Panc1 (cell line): Measurements from ENCODE around the gene PLD1. TPM values are rescaled to one million over a fixed set of nuclear protein-coding genes. Genes with fewer than 3 reads are reported as not detected.

ENCODE experiments used
- ATAC-seq: fragments of 200-7000 bp; cut with Tn5 transposase; 2 replicates; pipeline ENCODE4 v1.9.1; 2020; ENCODE audit warnings: mild to moderate bottlenecking, moderate library complexity
- BruUV-seq: library from RNA; stranded (reverse); fragments of 400-500 nt; replicated peaks from 2 replicates; lab custom pipeline; 2021; lab: Mats Ljungman, UMichigan
- CTCF ChIA-PET: fragments of 300-600 bp; sonication (Branson Sonifier 250); formaldehyde crosslinking; loops from one replicate; lab custom pipeline; 2022; ENCODE audit warnings: antibody characterized with exemption; lab: Charles Lee
- POLR2A ChIA-PET: fragments of 300-600 bp; sonication (Branson Sonifier 250); formaldehyde crosslinking; loops from one replicate; lab custom pipeline; 2022; ENCODE audit warnings: antibody characterized with exemption; lab: Charles Lee
- DNase-seq: peaks from one replicate; pipeline ENCODE4 v3.0.0-alpha.2; 2010; ENCODE audit warnings: low read depth, low spot score
- H3K27ac ChIP-seq: 2 replicates; pipeline ENCODE4 v1.5.1; 2011; ENCODE audit warnings: mild to moderate bottlenecking, low read length, inconsistent platforms
- H3K27me3 ChIP-seq: fragments of 200-500 bp; sonication (Bioruptor generic); 2 replicates; pipeline ENCODE4 v1.6.0; 2014; ENCODE audit warnings: low read length, inconsistent platforms; ENCODE audit not compliant: control insufficient read depth, insufficient read depth
- H3K36me3 ChIP-seq: fragments of 200-500 bp; sonication (Bioruptor generic); 2 replicates; pipeline ENCODE4 v1.5.1; 2014; ENCODE audit warnings: inconsistent platforms, mild to moderate bottlenecking, low read length, moderate library complexity; ENCODE audit not compliant: control insufficient read depth, insufficient read depth
- H3K4me1 ChIP-seq: 2 replicates; pipeline ENCODE4 v1.5.1; 2011; ENCODE audit warnings: inconsistent platforms, mild to moderate bottlenecking, low read length, moderate library complexity; ENCODE audit not compliant: control insufficient read depth, insufficient read depth
- H3K4me3 ChIP-seq, 2 experiments: 2 replicates each; pipeline ENCODE4 v1.5.1; 2011 to 2012; ENCODE audit warnings: low read depth in 2 of 2, low read length in 2 of 2, mild to moderate bottlenecking in 2 of 2, inconsistent platforms in 1 of 2, moderate library complexity in 1 of 2
- H3K9me3 ChIP-seq: fragments of 200-500 bp; sonication (Bioruptor generic); 2 replicates; pipeline ENCODE4 v1.5.1; 2014; ENCODE audit warnings: low read depth, mild to moderate bottlenecking, inconsistent platforms, low read length, moderate library complexity; ENCODE audit not compliant: control insufficient read depth, insufficient read depth
- CTCF ChIP-seq: fragments of 450-650 bp; IDR thresholded peaks from 2 replicates; pipeline ENCODE4 v1.5.1; 2017; ENCODE audit warnings: mild to moderate bottlenecking
- POLR2AphosphoS5 ChIP-seq: IDR thresholded peaks from 2 replicates; pipeline ENCODE4 v1.6.1; 2012; ENCODE audit warnings: mild to moderate bottlenecking, low read depth, low read length, moderate library complexity
- REST ChIP-seq, 2 experiments: IDR thresholded peaks; 2 replicates each; pipeline ENCODE4 v1.6.1; 2011 to 2012; ENCODE audit warnings: low read depth in 2 of 2, control low read depth in 1 of 2, low read length in 1 of 2, mild to moderate bottlenecking in 1 of 2, moderate library complexity in 1 of 2; ENCODE audit not compliant: insufficient read depth in 1 of 2
- SIN3A ChIP-seq: IDR thresholded peaks from 2 replicates; pipeline ENCODE4 v1.6.1; 2012; ENCODE audit warnings: low read depth, mild to moderate bottlenecking, low read length, moderate library complexity, borderline replicate concordance; ENCODE audit not compliant: insufficient read depth
- TCF7L2 ChIP-seq: IDR thresholded peaks from 2 replicates; pipeline ENCODE4 v1.6.1; 2011; ENCODE audit warnings: mild to moderate bottlenecking, low read depth, low read length, inconsistent platforms
- in situ Hi-C: cut with HindIII; loops from 2 replicates; pipeline ENCODE4 v1.10.0; 2016; ENCODE audit warnings: low sequenced_read_pairs, low pct_unique_long_range_greater_than_20kb
- intact Hi-C: fragments of 100-400 bp; cut with micrococcal nuclease; formaldehyde crosslinking; loops from one replicate; pipeline ENCODE4 v1.10.0; 2022; ENCODE audit not compliant: unreplicated experiment
- total RNA-seq: library from RNA; stranded (reverse); gene quantifications from one replicate; pipeline ENCODE4 v1.2.1, GENCODE V29; 2021; ENCODE audit not compliant: unreplicated experiment

PLD1 gene
- total RNA-seq, 1 experiment from 2014 or later: 20.6 TPM

- H3K27ac ChIP-seq: peak overlapping the region; percentile 36; the same call in 1 of the 2 replicates
- DNase-seq (no peak), ATAC-seq (no peak)
- TF ChIP-seq POLR2AphosphoS5 (no peak), SIN3A (no peak), CTCF (no peak), REST (IDR thresholded peaks at IDR 0.05; ENCODE audit: insufficient read depth in 1 of 2, low read depth in 2 of 2, low read length in 1 of 2) (no peak), TCF7L2 (no peak)
- H3K4me1 ChIP-seq: peaks cover 84% of the 10 kb centered on the region
- no peaks in the 10 kb centered on the region for H3K27me3 ChIP-seq
- no peaks in the 10 kb centered on the region for H3K9me3 ChIP-seq
- POLR2A ChIA-PET: no interaction called here
- H3K4me3 ChIP-seq: no peak overlapping the region
- H3K36me3 ChIP-seq: no peaks in the 10 kb centered on the region
- in situ Hi-C loops: no loop called here
- no TSS peak for BruUV-seq
- CTCF ChIA-PET: no interaction called here
- intact Hi-C loops: no loop called here
Observed at GRCh38 chr3:171786997-171787396, 23.3 kb downstream of the PLD1 start.

- no peaks in the 10 kb centered on the region for H3K9me3 ChIP-seq
- peaks cover 74% of the 10 kb centered on the region for H3K4me1 ChIP-seq
- no peak overlapping the region for H3K4me3 ChIP-seq
- no TSS peak for BruUV-seq
- no peak for DNase-seq
- intact Hi-C loops: no loop called here
- H3K36me3 ChIP-seq: no peaks in the 10 kb centered on the region
- TF ChIP-seq POLR2AphosphoS5: no peak
- TF ChIP-seq CTCF: no peak
- TF ChIP-seq SIN3A: no peak
- no peak for TF ChIP-seq TCF7L2
- TF ChIP-seq REST (IDR thresholded peaks at IDR 0.05; ENCODE audit: insufficient read depth in 1 of 2, low read depth in 2 of 2, low read length in 1 of 2): no peak
- POLR2A ChIA-PET: no interaction called here
- no peaks in the 10 kb centered on the region for H3K27me3 ChIP-seq
- no peak for ATAC-seq
- CTCF ChIA-PET: no interaction called here
- in situ Hi-C loops: no loop called here
- peak overlapping the region; percentile 40 for H3K27ac ChIP-seq
Observed at GRCh38 chr3:171784937-171785336, 25.3 kb downstream of the PLD1 start.
